CD4-positive, CD25-positive, alpha-beta regulatory T cell (primary cell): ENCODE data around the gene ANG. TPM values are rescaled to one million over a fixed set of nuclear protein-coding genes. Genes with fewer than 3 reads are reported as not detected.
A peak's percentile ranks its signal among the peaks of the same experiment; 100 is the strongest.

Experiments used
- ATAC-seq, 2 donors: fragments of 150-1000 bp; cut with Tn5 transposase; one replicate each; pipeline ENCODE4 v1.10.0; 2021; ENCODE audit warnings: low read depth in 2 of 2, moderate number of reproducible peaks in 2 of 2, moderate library complexity in 1 of 2
- DNase-seq, 3 donors: peaks; one replicate each; pipeline versions ENCODE4 v3.0.0 to v3.0.0-alpha.2; 2012 to 2022; ENCODE audit warnings: mixed read lengths in 1 of 3
- H3K27ac ChIP-seq: one replicate; pipeline ENCODE4 v1.7.0; 2013; ENCODE audit warnings: mild to moderate bottlenecking, low read length; ENCODE audit not compliant: insufficient read depth, poor library complexity, severe bottlenecking
- H3K27me3 ChIP-seq: one replicate; pipeline ENCODE4 v1.7.0; 2013; ENCODE audit warnings: low read length; ENCODE audit not compliant: control insufficient read depth, insufficient read depth
- H3K36me3 ChIP-seq: one replicate; pipeline ENCODE4 v1.7.0; 2013; ENCODE audit warnings: mild to moderate bottlenecking, low read length, moderate library complexity; ENCODE audit not compliant: control insufficient read depth, insufficient read depth
- H3K4me1 ChIP-seq: 2 replicates; pipeline ENCODE4 v1.7.0; 2013; ENCODE audit warnings: mild to moderate bottlenecking, low read length; ENCODE audit not compliant: insufficient read depth, control insufficient read depth, poor library complexity, severe bottlenecking
- H3K4me3 ChIP-seq: one replicate; pipeline ENCODE4 v1.7.0; 2013; ENCODE audit warnings: low read depth, mild to moderate bottlenecking, low read length, moderate library complexity
- H3K9me3 ChIP-seq, 2 experiments: 1 replicate in 1 of 2; 2 replicates in 1 of 2; pipeline ENCODE4 v1.7.0; 2013; ENCODE audit warnings: low read length in 2 of 2, mild to moderate bottlenecking in 1 of 2, moderate library complexity in 1 of 2; ENCODE audit not compliant: control insufficient read depth in 2 of 2
- H3K27ac Mint-ChIP-seq, 3 donors: one replicate each; pipeline ENCODE4 v1.8.0; 2020 to 2022; ENCODE audit warnings: mild to moderate bottlenecking in 3 of 3, mixed read lengths in 3 of 3, moderate library complexity in 2 of 3
- H3K27me3 Mint-ChIP-seq: one replicate; pipeline ENCODE4 v1.8.0; 2022; ENCODE audit warnings: mild to moderate bottlenecking, mixed read lengths
- H3K36me3 Mint-ChIP-seq: one replicate; pipeline ENCODE4 v1.8.0; 2020; ENCODE audit warnings: mixed read lengths
- H3K4me1 Mint-ChIP-seq, 4 donors: one replicate each; pipeline ENCODE4 v1.8.0; 2020 to 2022; ENCODE audit warnings: mixed read lengths in 4 of 4, mild to moderate bottlenecking in 1 of 4
- H3K4me3 Mint-ChIP-seq, 4 donors: one replicate each; pipeline ENCODE4 v1.8.0; 2020 to 2022; ENCODE audit warnings: mild to moderate bottlenecking in 4 of 4, mixed read lengths in 4 of 4, moderate library complexity in 3 of 4
- H3K9me3 Mint-ChIP-seq, 7 donors: one replicate each; pipeline ENCODE4 v1.8.0; 2020 to 2022; ENCODE audit warnings: mixed read lengths in 7 of 7, mild to moderate bottlenecking in 3 of 7, moderate library complexity in 2 of 7
- polyA plus RNA-seq, 4 donors: library from polyadenylated mRNA; unstranded; fragments of 300-500 nt; fragmentation: Illumina TruSeq; gene quantifications; one replicate each; pipeline ENCODE4 v1.2.3, GENCODE V29; 2021
- total RNA-seq: library from RNA; stranded (reverse); gene quantifications from one replicate; pipeline ENCODE4 v1.2.3, GENCODE V29; 2022

Gene ANG
- total and polyA plus RNA-seq, 5 donors from 2014 or later = 0.59 to 2.3 (median 0.95) TPM

DNA sequence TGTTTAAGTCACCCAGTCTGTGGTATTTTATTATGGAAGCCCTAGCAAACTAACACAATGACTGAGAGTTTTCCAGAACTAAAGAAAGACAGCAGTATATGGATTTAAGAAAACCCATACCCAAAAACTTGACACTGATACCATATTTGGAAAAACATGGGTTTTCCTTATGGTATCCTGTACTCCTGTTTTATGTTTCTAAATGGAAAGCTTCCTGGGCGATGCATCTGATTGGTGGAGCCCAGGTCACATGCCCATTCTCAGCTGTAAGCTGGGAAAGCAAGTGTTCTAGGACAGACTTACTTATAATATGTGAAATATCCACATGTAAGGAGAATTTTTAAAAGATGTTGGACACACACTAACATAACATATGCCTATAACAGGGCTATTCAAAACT is 8.7 kb upstream of the ANG start:
- Histone ChIP-seq H3K4me1 (peaks cover 45% of the 10 kb centered on the region), H3K4me3 (peak overlapping the region; percentile 93), H3K27me3 (no peaks in the 10 kb centered on the region), H3K36me3 (no peaks in the 10 kb centered on the region), H3K27ac (no peak overlapping the region), H3K9me3 (no peaks in the 10 kb centered on the region)
- no peaks in the 10 kb centered on the region for H3K36me3 Mint-ChIP-seq
- H3K4me1 Mint-ChIP-seq = peaks cover 6 to 30% (median 20%) of the 10 kb centered on the region in 4 donors
- peaks cover 0 to 6% (median 0%) of the 10 kb centered on the region in 7 donors for H3K9me3 Mint-ChIP-seq
- no peaks in the 10 kb centered on the region for H3K27me3 Mint-ChIP-seq
- no peak overlapping the region for H3K4me3 Mint-ChIP-seq
- ATAC-seq (no peak), DNase-seq (peak in 1 of 3 donors; percentile 20)
- H3K27ac Mint-ChIP-seq = no peak overlapping the region

- Mint-ChIP-seq H3K4me1 (peaks cover 10 to 34% (median 20%) of the 10 kb centered on the region in 4 donors), H3K27me3 (no peaks in the 10 kb centered on the region), H3K9me3 (peaks cover 0 to 6% (median 0%) of the 10 kb centered on the region in 7 donors), H3K4me3 (no peak overlapping the region), H3K36me3 (no peaks in the 10 kb centered on the region), H3K27ac (no peak overlapping the region)
- DNase-seq (peak in 1 of 3 donors; percentile 15), ATAC-seq (no peak)
- peak overlapping the region; percentile 96 for H3K27ac ChIP-seq
- no peaks in the 10 kb centered on the region for H3K9me3 ChIP-seq
- no peaks in the 10 kb centered on the region for H3K36me3 ChIP-seq
- peak overlapping the region; percentile 93 for H3K4me3 ChIP-seq
- H3K27me3 ChIP-seq = no peaks in the 10 kb centered on the region
- H3K4me1 ChIP-seq = peaks cover 45% of the 10 kb centered on the region
These were observed 8.2 kb upstream of the ANG start for GRCh38 chr14:20680363-20680762.

GRCh38 chr14:20680843-20681347 is 7.7 kb upstream of the ANG start:
- Mint-ChIP-seq H3K4me3 (no peak overlapping the region), H3K4me1 (peaks cover 10 to 35% (median 20%) of the 10 kb centered on the region in 4 donors), H3K27me3 (no peaks in the 10 kb centered on the region), H3K36me3 (no peaks in the 10 kb centered on the region), H3K9me3 (peaks cover 0 to 6% (median 0%) of the 10 kb centered on the region in 7 donors), H3K27ac (no peak overlapping the region)
- Histone ChIP-seq H3K27ac (peak overlapping the region; percentile 96), H3K27me3 (no peaks in the 10 kb centered on the region), H3K4me1 (peaks cover 45% of the 10 kb centered on the region), H3K36me3 (no peaks in the 10 kb centered on the region), H3K4me3 (peak overlapping the region; percentile 93), H3K9me3 (no peaks in the 10 kb centered on the region)
- ATAC-seq = peak; percentile 18 to 22
- no peak for DNase-seq

DNA sequence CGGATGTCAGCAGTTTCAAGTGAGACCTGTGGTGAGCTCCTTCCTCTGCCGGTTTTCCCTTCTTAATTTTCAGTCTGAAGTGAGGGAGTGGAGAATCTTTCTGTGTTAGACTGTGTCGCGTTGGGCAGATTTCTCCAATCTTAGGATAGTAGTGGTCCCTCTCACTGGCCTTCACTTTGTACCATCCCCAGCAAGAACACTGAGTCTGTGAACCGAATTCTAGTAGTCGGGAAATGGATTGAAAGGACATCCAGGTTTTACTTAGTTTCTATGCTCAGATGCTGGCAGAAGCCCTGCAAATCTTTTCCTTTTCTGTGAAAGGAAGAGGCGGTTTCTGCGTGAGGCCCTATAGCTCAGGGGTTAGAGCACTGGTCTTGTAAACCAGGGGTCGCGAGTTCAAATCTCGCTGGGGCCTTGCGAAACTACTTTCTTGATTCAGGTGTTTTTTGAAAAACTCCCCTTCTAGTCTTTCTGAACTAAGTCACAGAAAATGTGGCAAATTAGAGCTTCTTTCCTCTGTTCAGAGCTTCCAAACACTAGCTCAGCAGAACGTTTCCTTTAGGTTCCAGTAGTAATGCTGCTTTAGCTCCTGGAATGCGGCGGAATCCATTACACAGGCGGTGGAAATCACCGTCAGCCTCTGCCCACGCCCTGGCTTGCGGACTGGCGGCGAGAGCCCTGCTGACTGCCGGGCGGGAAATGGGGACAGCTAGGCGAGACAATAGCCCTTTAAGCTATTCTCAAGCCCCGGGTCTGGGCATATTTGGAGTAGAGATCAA is 7.0 kb upstream of the ANG start:
- ATAC-seq (peak; percentile 10 to 27), DNase-seq (peak; percentile 79 to 90 (median 87))
- Mint-ChIP-seq H3K36me3 (no peaks in the 10 kb centered on the region), H3K27me3 (no peaks in the 10 kb centered on the region), H3K4me3 (no peak overlapping the region), H3K27ac (no peak overlapping the region), H3K9me3 (peaks cover 0 to 6% (median 0%) of the 10 kb centered on the region in 7 donors), H3K4me1 (peaks cover 10 to 35% (median 21%) of the 10 kb centered on the region in 4 donors)
- peak overlapping the region; percentile 93 for H3K4me3 ChIP-seq
- no peaks in the 10 kb centered on the region for H3K9me3 ChIP-seq
- peak overlapping the region; percentile 96 for H3K27ac ChIP-seq
- no peaks in the 10 kb centered on the region for H3K36me3 ChIP-seq
- H3K4me1 ChIP-seq = peaks cover 45% of the 10 kb centered on the region
- no peaks in the 10 kb centered on the region for H3K27me3 ChIP-seq

DNA sequence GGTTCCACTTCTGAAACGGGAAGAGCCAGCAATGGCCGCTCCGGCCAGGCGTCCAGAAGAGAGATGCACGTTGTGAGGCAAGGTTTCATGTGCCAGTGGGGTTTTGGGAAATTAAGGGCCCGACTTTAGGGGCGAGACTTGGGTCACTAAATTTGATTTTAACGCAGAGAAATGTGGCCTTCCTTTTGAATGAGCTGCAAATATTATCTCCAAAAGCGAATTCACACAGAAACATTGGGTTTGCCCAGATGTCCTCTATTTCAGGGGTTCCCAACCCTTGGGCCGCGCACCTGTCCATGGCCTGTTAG is 6.5 kb upstream of the ANG start:
- Histone ChIP-seq H3K27ac (peak overlapping the region; percentile 96), H3K27me3 (no peaks in the 10 kb centered on the region), H3K4me3 (peak overlapping the region; percentile 93), H3K36me3 (no peaks in the 10 kb centered on the region), H3K4me1 (peaks cover 45% of the 10 kb centered on the region), H3K9me3 (no peaks in the 10 kb centered on the region)
- Mint-ChIP-seq H3K27ac (no peak overlapping the region), H3K4me3 (no peak overlapping the region), H3K27me3 (no peaks in the 10 kb centered on the region), H3K4me1 (peaks cover 10 to 35% (median 21%) of the 10 kb centered on the region in 4 donors), H3K36me3 (no peaks in the 10 kb centered on the region), H3K9me3 (peaks cover 0 to 6% (median 0%) of the 10 kb centered on the region in 7 donors)
- ATAC-seq (no peak), DNase-seq (no peak)

- Mint-ChIP-seq H3K9me3 (peaks cover 0 to 6% (median 0%) of the 10 kb centered on the region in 7 donors), H3K27ac (no peak overlapping the region), H3K4me1 (peaks cover 10 to 35% (median 22%) of the 10 kb centered on the region in 4 donors), H3K27me3 (no peaks in the 10 kb centered on the region), H3K4me3 (no peak overlapping the region), H3K36me3 (no peaks in the 10 kb centered on the region)
- H3K27ac ChIP-seq = peak overlapping the region; percentile 96
- peak overlapping the region; percentile 93 for H3K4me3 ChIP-seq
- no peaks in the 10 kb centered on the region for H3K27me3 ChIP-seq
- H3K9me3 ChIP-seq = no peaks in the 10 kb centered on the region
- DNase-seq (peak; percentile 76 to 88 (median 85)), ATAC-seq (peak; percentile 66 to 70)
- peaks cover 45% of the 10 kb centered on the region for H3K4me1 ChIP-seq
- no peaks in the 10 kb centered on the region for H3K36me3 ChIP-seq
These were observed 6.0 kb upstream of the ANG start for GRCh38 chr14:20682435-20683124.

GRCh38 chr14:20683125-20683890 is 5.3 kb upstream of the ANG start:
- H3K4me3 ChIP-seq = peak overlapping the region; percentile 93
- DNase-seq (peak; percentile 61 to 86 (median 84)), ATAC-seq (peak; percentile 33 to 37)
- H3K9me3 Mint-ChIP-seq = peaks cover 0 to 6% (median 0%) of the 10 kb centered on the region in 7 donors
- H3K36me3 Mint-ChIP-seq = no peaks in the 10 kb centered on the region
- H3K9me3 ChIP-seq = no peaks in the 10 kb centered on the region
- H3K36me3 ChIP-seq = no peaks in the 10 kb centered on the region
- H3K4me1 ChIP-seq = peaks cover 45% of the 10 kb centered on the region
- no peaks in the 10 kb centered on the region for H3K27me3 Mint-ChIP-seq
- no peak overlapping the region for H3K4me3 Mint-ChIP-seq
- H3K4me1 Mint-ChIP-seq = peaks cover 10 to 35% (median 22%) of the 10 kb centered on the region in 4 donors
- H3K27ac Mint-ChIP-seq = no peak overlapping the region
- H3K27me3 ChIP-seq = no peaks in the 10 kb centered on the region
- peak overlapping the region; percentile 96 for H3K27ac ChIP-seq
